Endothelial cell of umbilical vein (primary cell): Measurements from ENCODE around the gene HAPLN2. TPM values are rescaled to one million over a fixed set of nuclear protein-coding genes. Genes with fewer than 3 reads are reported as not detected.

Experiments used
- BruUV-seq: library from RNA; stranded (reverse); fragments of 400-500 nt; replicated peaks from 2 replicates; lab custom pipeline; 2021; lab: Mats Ljungman, UMichigan
- CTCF ChIA-PET: fragments of 300-600, 350-600 bp; sonication (Branson Sonifier 250); formaldehyde crosslinking; loops from one replicate; lab custom pipeline; 2021; ENCODE audit warnings: antibody characterized with exemption, inconsistent platforms; lab: Charles Lee
- POLR2A ChIA-PET: fragments of 300-600, 350-600 bp; sonication (Branson Sonifier 250); formaldehyde crosslinking; loops from one replicate; lab custom pipeline; 2021; ENCODE audit warnings: antibody characterized with exemption, inconsistent platforms; lab: Charles Lee
- DNase-seq: peaks from one replicate; pipeline ENCODE4 v3.0.0-alpha.2; 2011; ENCODE audit warnings: low read depth, low spot score
- FAIRE-seq: peaks from 2 replicates; lab custom pipeline; 2011; peaks lifted over from hg19 to GRCh38; lab: Jason Lieb, UNC
- H2AFZ ChIP-seq: 2 replicates; pipeline ENCODE4 v1.6.0; 2012; ENCODE audit warnings: low read depth, low read length, control low read depth, inconsistent platforms
- H3K27ac ChIP-seq: 2 replicates; pipeline ENCODE4 v1.5.1; 2011; ENCODE audit warnings: low read depth, mild to moderate bottlenecking, control low read depth, low read length, moderate library complexity; ENCODE audit not compliant: insufficient read depth
- H3K27me3 ChIP-seq, 2 experiments: 2 replicates each; pipeline versions ENCODE4 v1.6.0 to v1.6.1; 2011; ENCODE audit warnings: low read length in 2 of 2, mixed read lengths in 1 of 2; ENCODE audit not compliant: control insufficient read depth in 2 of 2, insufficient read depth in 2 of 2
- H3K36me3 ChIP-seq, 2 experiments: 2 replicates in 1 of 2; 3 replicates in 1 of 2; pipeline ENCODE4 v1.5.1; 2011; ENCODE audit warnings: low read length in 2 of 2, mild to moderate bottlenecking in 1 of 2, moderate library complexity in 1 of 2; ENCODE audit not compliant: control insufficient read depth in 2 of 2, insufficient read depth in 2 of 2; ENCODE audit errors: extremely low read depth in 1 of 2
- H3K4me1 ChIP-seq: 3 replicates; pipeline ENCODE4 v1.5.1; 2011; ENCODE audit warnings: mild to moderate bottlenecking, low read length; ENCODE audit not compliant: control insufficient read depth, insufficient read depth; ENCODE audit errors: extremely low read depth
- H3K4me2 ChIP-seq: 2 replicates; pipeline ENCODE4 v1.6.1; 2011; ENCODE audit warnings: low read length, control low read depth, mixed read lengths; ENCODE audit not compliant: insufficient read depth
- H3K4me3 ChIP-seq, 3 experiments: fragments of 200-600 bp in 1 of 3; sonication (generic), shearing (Covaris generic) in 1 of 3; replicated peaks in 1 of 3; 2 replicates each; pipeline ENCODE4 v1.5.1; 2011 to 2016; ENCODE audit warnings: control low read depth in 3 of 3, low read length in 3 of 3, mild to moderate bottlenecking in 2 of 3, inconsistent platforms in 1 of 3, low read depth in 1 of 3, moderate library complexity in 1 of 3; ENCODE audit not compliant: insufficient read depth in 1 of 3
- H3K79me2 ChIP-seq: 2 replicates; pipeline ENCODE4 v1.6.0; 2012; ENCODE audit warnings: low read length, inconsistent platforms; ENCODE audit not compliant: control insufficient read depth, insufficient read depth
- H3K9ac ChIP-seq: replicated peaks from 2 replicates; pipeline ENCODE3; 2011; ENCODE audit warnings: low read length, control low read depth; ENCODE audit not compliant: insufficient read depth; ENCODE audit errors: extremely low read depth
- H3K9me1 ChIP-seq: replicated peaks from 3 replicates; pipeline ENCODE4 v1.6.0; 2011; ENCODE audit warnings: mild to moderate bottlenecking, low read length; ENCODE audit not compliant: control insufficient read depth, insufficient read depth; ENCODE audit errors: extremely low read depth
- H3K9me3 ChIP-seq: replicated peaks from 2 replicates; pipeline ENCODE4 v1.5.1; 2012; ENCODE audit warnings: low read length, inconsistent platforms; ENCODE audit not compliant: control insufficient read depth, insufficient read depth
- H4K20me1 ChIP-seq: replicated peaks from 2 replicates; pipeline ENCODE3; 2011; ENCODE audit warnings: mild to moderate bottlenecking, low read length; ENCODE audit not compliant: control insufficient read depth, insufficient read depth; ENCODE audit errors: extremely low read depth
- EZH2 ChIP-seq: IDR thresholded peaks from 2 replicates; pipeline ENCODE4 v1.6.1; 2012; ENCODE audit warnings: borderline replicate concordance, low read depth, mild to moderate bottlenecking, moderate library complexity, low read length, inconsistent platforms; ENCODE audit not compliant: severe bottlenecking
- FOS ChIP-seq: IDR thresholded peaks from 2 replicates; pipeline ENCODE4 v1.6.1; 2011; ENCODE audit warnings: mild to moderate bottlenecking, low read length, moderate library complexity, borderline replicate concordance; ENCODE audit not compliant: insufficient read depth
- GATA2 ChIP-seq: IDR thresholded peaks from 2 replicates; pipeline ENCODE4 v1.7.0; 2011; ENCODE audit warnings: low read depth, mild to moderate bottlenecking, moderate library complexity, mixed read lengths, low read length; ENCODE audit not compliant: insufficient read length, insufficient read depth
- JUN ChIP-seq: IDR thresholded peaks from 2 replicates; pipeline ENCODE4 v1.6.1; 2011; ENCODE audit warnings: borderline replicate concordance, low read depth; ENCODE audit not compliant: insufficient read length, insufficient read depth
- MYC ChIP-seq: IDR thresholded peaks from one replicate; pipeline ENCODE4 v1.6.1; 2011; ENCODE audit warnings: mild to moderate bottlenecking, low read depth, low read length
- POLR2A ChIP-seq: IDR thresholded peaks from 2 replicates; pipeline ENCODE4 v1.6.1; 2012; ENCODE audit warnings: low read depth, mild to moderate bottlenecking, control low read depth, low read length
- POLR2AphosphoS5 ChIP-seq: IDR thresholded peaks from 2 replicates; pipeline ENCODE4 v1.6.1; 2012; ENCODE audit warnings: low read depth, mild to moderate bottlenecking, control low read depth, low read length, moderate library complexity; ENCODE audit not compliant: insufficient read depth
- dilution Hi-C: fragments of 300-500 bp; cut with MboI; formaldehyde crosslinking; loops from one replicate; pipeline ENCODE4 v1.15.0; 2019; ENCODE audit warnings: low sequenced_read_pairs; ENCODE audit not compliant: extremely low pct_ligation_motif_present
- intact Hi-C: fragments of 100-400 bp; cut with micrococcal nuclease; formaldehyde crosslinking; loops from one replicate; pipeline ENCODE4 v1.10.0; 2022
- polyA plus RNA-seq, 4 experiments: library from polyadenylated mRNA; depleted of rRNA in 3 of 4; stranded (reverse) in 3 of 4; unstranded in 1 of 4; fragments of >200 nt; gene quantifications; 2 replicates each; pipeline versions ENCODE4 v1.2.1 to v1.2.3, GENCODE V29; 2011 to 2012; ENCODE audit warnings: missing spikeins in 1 of 4
- total RNA-seq: library from RNA; stranded (reverse); gene quantifications from 2 replicates; pipeline ENCODE4 v1.2.3, GENCODE V29; 2021
- TF ChIP-seq, protein P1 (sequence below), 2 donors: IDR thresholded peaks; 1 replicate in 1 of 2; 2 replicates in 1 of 2; pipeline ENCODE4 v1.5.1; 2011; ENCODE audit warnings: low read length in 2 of 2, mild to moderate bottlenecking in 2 of 2, moderate library complexity in 2 of 2, control low read depth in 1 of 2, inconsistent platforms in 1 of 2, low read depth in 1 of 2; ENCODE audit not compliant: insufficient read depth in 1 of 2; ENCODE audit errors: extremely low read depth in 1 of 2
- TF ChIP-seq, protein P2 (sequence below): IDR thresholded peaks from 2 replicates; pipeline ENCODE4 v1.6.1; 2011; ENCODE audit not compliant: insufficient read depth, insufficient read length

HAPLN2 gene
- total and polyA plus RNA-seq, 2 donors (not counting 3 experiments of a cell fraction or from before 2014, with no cell fraction given), result not detected

DNA sequence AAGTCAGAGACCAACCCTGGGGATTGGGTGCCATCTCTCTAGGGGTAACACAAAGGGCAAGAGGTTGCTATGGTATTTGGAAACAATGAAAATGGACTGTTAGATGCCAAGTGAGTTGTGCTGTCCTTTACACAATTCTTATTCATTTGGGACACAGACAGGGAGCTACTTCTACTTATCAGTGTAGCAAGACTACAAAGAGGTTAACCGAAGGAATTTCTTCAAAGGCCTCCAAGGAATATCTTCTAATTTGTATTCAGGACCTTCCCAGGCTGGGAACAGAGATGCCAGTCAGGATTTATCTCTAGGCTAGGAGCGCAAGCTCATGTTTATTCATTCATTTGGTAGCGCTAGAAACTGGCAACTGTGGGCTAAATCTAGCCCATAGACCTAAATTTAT lies 25.0 kb upstream of the HAPLN2 start:
- DNase-seq, result no peak
- no peak for FAIRE-seq
- Histone ChIP-seq H3K4me3 (no peak overlapping the region), H4K20me1 (no peaks in the 10 kb centered on the region), H3K27me3 (no peaks in the 10 kb centered on the region), H3K4me1 (peaks cover 17% of the 10 kb centered on the region), H3K27ac (no peak overlapping the region), H3K36me3 (peaks cover 0 to 34% of the 10 kb centered on the region in 2 experiments), H2AFZ (no peak overlapping the region), H3K9me3 (no peaks in the 10 kb centered on the region), H3K79me2 (peaks cover 8% of the 10 kb centered on the region), H3K9ac (no peak overlapping the region), H3K4me2 (no peak overlapping the region), H3K9me1 (no peaks in the 10 kb centered on the region)
- no TSS peak for BruUV-seq
- dilution Hi-C loops (no loop called here), intact Hi-C loops (loop anchor here (5.0 kb wide), 1 partner anchor 92 kb away; the partner anchor contains the start of gene MEF2D)
- CTCF ChIA-PET, result interaction anchor here (0.7 to 4.9 kb wide), 3 partner anchors 12 to 148 kb away, joined by 3 to 32 read pairs (median 4); no protein-coding TSS in a partner anchor
- POLR2A ChIA-PET, result no interaction called here
- TF ChIP-seq MYC (no peak), JUN (no peak), POLR2AphosphoS5 (no peak), EZH2 (no peak), FOS (no peak), GATA2 (no peak), POLR2A (no peak)
- TF ChIP-seq, protein P1, sequence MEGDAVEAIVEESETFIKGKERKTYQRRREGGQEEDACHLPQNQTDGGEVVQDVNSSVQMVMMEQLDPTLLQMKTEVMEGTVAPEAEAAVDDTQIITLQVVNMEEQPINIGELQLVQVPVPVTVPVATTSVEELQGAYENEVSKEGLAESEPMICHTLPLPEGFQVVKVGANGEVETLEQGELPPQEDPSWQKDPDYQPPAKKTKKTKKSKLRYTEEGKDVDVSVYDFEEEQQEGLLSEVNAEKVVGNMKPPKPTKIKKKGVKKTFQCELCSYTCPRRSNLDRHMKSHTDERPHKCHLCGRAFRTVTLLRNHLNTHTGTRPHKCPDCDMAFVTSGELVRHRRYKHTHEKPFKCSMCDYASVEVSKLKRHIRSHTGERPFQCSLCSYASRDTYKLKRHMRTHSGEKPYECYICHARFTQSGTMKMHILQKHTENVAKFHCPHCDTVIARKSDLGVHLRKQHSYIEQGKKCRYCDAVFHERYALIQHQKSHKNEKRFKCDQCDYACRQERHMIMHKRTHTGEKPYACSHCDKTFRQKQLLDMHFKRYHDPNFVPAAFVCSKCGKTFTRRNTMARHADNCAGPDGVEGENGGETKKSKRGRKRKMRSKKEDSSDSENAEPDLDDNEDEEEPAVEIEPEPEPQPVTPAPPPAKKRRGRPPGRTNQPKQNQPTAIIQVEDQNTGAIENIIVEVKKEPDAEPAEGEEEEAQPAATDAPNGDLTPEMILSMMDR (IDR thresholded peaks at IDR 0.05; ENCODE audit: extremely low read depth in 1 of 2, insufficient read depth in 1 of 2, low read depth in 1 of 2, low read length in 2 of 2), result no peak
- TF ChIP-seq, protein P2, sequence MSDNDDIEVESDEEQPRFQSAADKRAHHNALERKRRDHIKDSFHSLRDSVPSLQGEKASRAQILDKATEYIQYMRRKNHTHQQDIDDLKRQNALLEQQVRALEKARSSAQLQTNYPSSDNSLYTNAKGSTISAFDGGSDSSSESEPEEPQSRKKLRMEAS, result no peak
